ENCODE data around the gene PTPN18. TPM values are rescaled to one million over a fixed set of nuclear protein-coding genes. Genes with fewer than 3 reads are reported as not detected.
A peak's percentile ranks its signal among the peaks of the same experiment; 100 is the strongest.

The PTPN18 gene
- total and polyA plus RNA-seq, 11 donors = 9.7 to 42.5 (median 12.6) TPM

- intact Hi-C loops (cut with DNase I) = no loop called here
- Histone ChIP-seq H3K36me3 (peaks cover 0 to 35% (median 0%) of the 10 kb centered on the region in 9 donors), H3K27me3 (no peaks in the 10 kb centered on the region), H3K27ac (no peak overlapping the region), H3K9me3 (no peaks in the 10 kb centered on the region), H3K4me1 (peaks cover 0 to 64% (median 24%) of the 10 kb centered on the region in 12 donors), H3K4me3 (no peak overlapping the region)
- 94 to 98% (median 95%) methylated on average over 19 of the region's 19 CpGs for WGBS, 4 donors
- DNase-seq = no peak
- no peak for ATAC-seq
- TF ChIP-seq CTCF (IDR thresholded peaks at IDR 0.05) (no peak), POLR2A (IDR thresholded peaks at IDR 0.05) (no peak)
Measured at GRCh38 chr2:130375291-130376266, 19.7 kb downstream of the PTPN18 start.

- ATAC-seq = no peak
- no peak overlapping the region for H3K4me3 ChIP-seq
- H3K4me1 ChIP-seq = peaks cover 0 to 53% (median 17%) of the 10 kb centered on the region in 12 donors
- intact Hi-C loops (cut with DNase I) = no loop called here
- H3K9me3 ChIP-seq = no peaks in the 10 kb centered on the region
- TF ChIP-seq CTCF (IDR thresholded peaks at IDR 0.05) (peak in 1 of 12 donors; percentile 27), POLR2A (IDR thresholded peaks at IDR 0.05) (no peak)
- no peak overlapping the region for H3K27ac ChIP-seq
- H3K27me3 ChIP-seq = no peaks in the 10 kb centered on the region
- H3K36me3 ChIP-seq = peaks cover 0 to 39% (median 0%) of the 10 kb centered on the region in 9 donors
- WGBS, 4 donors = 73 to 80% (median 77%) methylated on average over 11 of the region's 11 CpGs
- DNase-seq = no peak
Measured at GRCh38 chr2:130376433-130377293, 20.8 kb downstream of the PTPN18 start.

GRCh38 chr2:130377491-130377890, 21.6 kb downstream of the PTPN18 start:
- no peaks in the 10 kb centered on the region for H3K9me3 ChIP-seq
- ATAC-seq = no peak
- peaks cover 0 to 48% (median 2%) of the 10 kb centered on the region in 9 donors for H3K36me3 ChIP-seq
- TF ChIP-seq CTCF (IDR thresholded peaks at IDR 0.05) = no peak
- TF ChIP-seq POLR2A (IDR thresholded peaks at IDR 0.05) = no peak
- H3K4me1 ChIP-seq = peaks cover 0 to 53% (median 18%) of the 10 kb centered on the region in 12 donors
- no peaks in the 10 kb centered on the region for H3K27me3 ChIP-seq
- no peak overlapping the region for H3K27ac ChIP-seq
- H3K4me3 ChIP-seq = no peak overlapping the region
- DNase-seq = no peak
- intact Hi-C loops (cut with DNase I) = no loop called here
- 86 to 94% (median 92%) methylated on average over 5 of the region's 5 CpGs for WGBS, 4 donors

Data from heart left ventricle (tissue), 16 donors.